NCI-H524 (cell line): ENCODE results near the gene GDPD5.

Source experiments
- DNase-seq, 2 experiments: peaks; one replicate each; lab custom pipeline; 2025; lab: John Stamatoyannopoulos, UW

Gene GDPD5

GRCh38 chr11:75449271-75449670 is 76.5 kb downstream of the GDPD5 start:
- DNase-seq: no peak

- peak in 1 of 2 experiments; percentile 16 for DNase-seq
Measured at GRCh38 chr11:75447415-75447814, 78.3 kb downstream of the GDPD5 start.

DNA sequence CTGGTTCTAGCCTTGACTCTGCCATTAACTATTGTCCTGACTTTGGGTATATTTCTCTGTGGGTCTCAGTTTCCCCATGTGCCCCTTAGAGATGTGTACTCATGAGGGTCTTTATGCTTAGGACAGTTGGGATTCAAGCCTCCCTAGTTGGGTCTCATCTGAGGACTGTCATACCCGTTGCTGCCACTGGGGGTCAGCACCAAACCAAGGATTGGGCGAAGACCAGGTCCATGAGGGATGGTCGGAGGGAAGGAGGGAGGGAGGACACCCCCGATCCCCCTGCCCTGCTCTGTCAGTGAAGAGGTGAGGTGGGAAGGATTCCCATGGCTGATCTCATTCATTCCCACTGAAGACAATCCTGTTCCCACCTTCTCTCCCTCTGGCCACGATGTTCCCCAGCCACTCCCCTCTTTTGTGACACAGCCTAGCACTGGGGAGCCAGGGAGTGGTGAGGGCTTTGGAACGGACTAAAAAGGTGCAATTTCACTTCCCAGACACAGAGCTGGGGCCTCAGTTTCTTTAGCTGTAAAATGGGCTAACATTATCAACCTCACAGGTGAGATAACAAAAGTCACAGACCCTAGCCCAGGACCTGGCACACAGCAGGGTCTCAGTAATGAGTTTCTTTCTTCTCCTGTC is 80.3 kb downstream of the GDPD5 start:
- DNase-seq: peak; percentile 33 to 63

DNA sequence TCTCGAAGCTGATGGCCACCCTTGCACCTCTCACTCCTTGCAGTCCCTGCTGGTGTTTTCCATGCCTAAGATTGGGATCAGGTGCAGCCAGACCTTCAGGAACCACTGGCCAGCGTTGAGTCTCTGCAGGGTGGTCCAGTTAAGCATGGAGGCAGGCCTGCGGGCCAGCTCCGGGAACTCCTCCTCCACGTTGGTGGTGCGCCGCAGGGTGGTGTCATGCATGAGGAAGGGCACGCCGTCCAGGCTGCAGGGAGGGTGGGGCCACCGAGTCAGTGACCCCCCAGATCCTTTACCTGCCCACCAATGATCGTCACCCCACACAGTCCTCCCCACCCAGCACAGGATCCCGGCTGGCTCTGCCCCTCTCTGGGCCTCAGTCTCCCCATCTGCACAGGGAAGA is 82.7 kb downstream of the GDPD5 start:
- DNase-seq: no peak

GRCh38 chr11:75442161-75442885 is 83.4 kb downstream of the GDPD5 start:
- no peak for DNase-seq

DNA sequence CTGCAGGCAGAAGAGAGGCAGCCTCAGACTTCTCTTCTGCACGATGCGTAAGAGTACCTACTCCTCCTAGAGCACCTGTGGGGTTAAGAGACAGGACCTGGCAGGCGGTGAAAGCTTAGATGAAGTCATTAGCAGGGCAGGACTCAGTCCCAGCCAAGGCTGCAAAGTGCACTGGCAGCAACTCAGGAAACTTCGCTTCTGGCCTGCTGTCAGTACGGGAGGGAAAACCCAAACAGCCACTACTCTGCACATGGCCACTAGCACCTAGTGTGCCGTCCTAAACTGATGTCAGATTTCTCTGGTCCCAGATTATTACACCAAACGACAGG is 84.0 kb downstream of the GDPD5 start:
- no peak for DNase-seq

DNA sequence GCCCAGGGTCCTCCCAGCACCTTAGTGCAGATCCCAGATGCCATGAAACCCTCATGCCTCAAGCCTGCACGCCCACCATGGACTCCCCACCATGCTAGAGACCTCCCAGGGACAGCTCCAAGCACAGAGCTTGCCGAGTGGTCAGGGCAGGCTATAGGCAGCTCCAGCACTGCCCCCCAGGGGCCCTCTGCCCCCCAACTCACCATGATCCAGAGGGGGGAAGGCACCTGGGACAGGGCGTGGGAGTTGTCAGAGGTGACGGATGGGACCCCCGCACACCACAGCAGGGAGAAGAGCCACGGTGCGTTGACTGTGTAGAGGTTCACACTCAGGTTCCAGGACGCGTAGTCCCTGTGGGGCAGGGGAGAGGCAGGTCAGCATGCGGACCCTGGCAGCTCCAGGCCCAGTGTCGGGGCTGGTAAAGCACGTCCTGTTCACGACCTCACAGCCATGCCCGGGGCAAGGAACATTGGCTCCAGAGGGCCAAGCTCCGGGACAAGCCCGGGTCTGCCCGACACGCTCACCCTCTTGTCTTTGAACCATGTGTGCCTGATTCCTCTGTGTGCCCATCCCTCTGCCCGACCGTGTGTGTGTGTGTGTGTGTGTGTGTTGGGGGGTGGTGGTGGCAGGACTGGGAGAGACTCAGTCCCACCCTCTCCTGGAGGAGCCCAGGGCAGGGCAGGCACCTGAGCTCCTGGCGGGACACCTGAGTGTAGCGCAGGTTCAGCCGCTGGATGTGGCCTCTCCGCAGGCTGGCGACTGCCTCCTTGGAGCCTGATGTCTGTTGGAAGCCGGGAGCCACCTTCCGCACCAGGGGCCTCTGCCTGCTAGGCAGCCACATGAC is 84.6 kb downstream of the GDPD5 start:
- no peak for DNase-seq

GRCh38 chr11:75439495-75440120 is 86.1 kb downstream of the GDPD5 start:
- DNase-seq: no peak

- DNase-seq: no peak
Measured at GRCh38 chr11:75439026-75439425, 86.7 kb downstream of the GDPD5 start.

- DNase-seq: no peak
Measured at GRCh38 chr11:75437966-75438659, 87.6 kb downstream of the GDPD5 start.

DNA sequence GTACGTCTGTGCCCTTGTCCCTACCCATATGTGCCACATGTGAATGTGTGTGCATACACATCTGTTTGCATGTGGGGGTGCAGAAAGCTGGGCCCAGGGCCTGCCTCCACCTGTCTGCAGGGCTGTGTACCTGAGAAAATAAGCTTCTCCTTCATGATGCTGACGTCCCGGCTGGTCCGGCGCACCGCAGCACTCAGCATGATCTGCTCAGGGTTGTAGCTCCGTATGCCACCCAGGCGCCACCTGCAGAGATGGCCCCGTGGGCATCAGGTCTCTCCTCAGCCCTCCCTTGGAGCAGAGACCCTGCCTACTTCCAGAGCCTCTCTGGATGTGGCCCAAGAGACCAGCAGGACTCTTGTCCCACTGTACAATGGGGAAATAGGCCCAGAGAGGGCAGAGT is 88.9 kb downstream of the GDPD5 start:
- DNase-seq: no peak

GRCh38 chr11:75435571-75435925 is 90.2 kb downstream of the GDPD5 start:
- DNase-seq: peak; percentile 78 to 90

DNA sequence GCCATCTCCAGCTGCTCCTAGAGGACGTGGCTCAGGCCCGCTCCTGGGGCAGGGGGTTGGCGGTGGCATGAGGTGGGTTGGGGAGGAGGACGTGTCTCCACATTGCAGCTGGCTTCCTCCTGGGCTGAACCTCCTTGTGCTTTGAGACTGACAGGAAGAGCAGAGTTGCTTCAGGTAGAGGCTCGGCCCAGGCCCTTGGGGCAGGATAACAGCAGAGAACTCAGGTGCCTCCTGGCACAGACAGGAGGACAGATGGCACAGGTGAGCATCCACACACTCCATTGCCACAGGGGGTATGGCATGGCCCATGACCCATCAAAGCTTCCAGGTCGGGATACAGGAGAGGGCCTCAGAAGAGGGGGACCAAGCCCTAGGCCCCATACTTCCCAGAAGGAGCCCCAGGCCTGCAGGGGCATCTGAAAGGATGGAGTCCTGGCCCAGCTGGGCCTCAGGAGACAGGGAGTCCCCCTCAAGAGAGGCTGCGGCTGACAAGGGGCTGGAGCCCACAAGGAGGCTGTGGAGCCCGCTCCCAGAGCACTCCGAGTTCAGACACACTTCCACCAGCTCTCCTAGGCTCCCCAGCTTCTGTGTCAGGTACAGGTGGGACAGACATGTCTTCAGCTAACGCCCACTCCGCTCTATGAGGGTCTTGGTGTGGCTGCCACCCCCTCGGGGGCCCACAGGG is 90.7 kb downstream of the GDPD5 start:
- DNase-seq: no peak

GRCh38 chr11:75434051-75434450 is 91.7 kb downstream of the GDPD5 start:
- DNase-seq: no peak

GRCh38 chr11:75433443-75433842 is 92.3 kb downstream of the GDPD5 start:
- no peak for DNase-seq

DNA sequence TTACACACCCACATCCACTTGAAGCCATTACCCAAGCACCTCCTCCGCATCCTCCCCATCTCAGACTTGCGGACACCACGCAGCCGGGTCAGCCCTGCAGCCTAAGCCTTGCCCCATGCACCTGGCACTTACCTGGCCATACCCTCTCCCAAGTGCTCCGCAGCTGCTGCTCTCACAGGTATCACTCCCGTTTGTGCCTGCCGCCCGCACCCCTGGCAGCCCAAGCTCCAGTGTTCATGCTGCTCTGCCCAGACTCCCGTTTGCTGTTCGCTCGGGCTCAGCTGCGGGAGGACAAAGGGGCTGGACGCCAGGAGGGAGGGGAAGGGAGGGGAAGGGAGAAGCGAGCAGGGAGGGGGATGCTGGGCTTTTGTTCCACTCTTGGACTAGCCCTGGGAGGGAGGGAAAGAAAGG is 92.8 kb downstream of the GDPD5 start, which contains the start of gene KLHL35:
KLHL35 (minus strand) TSS at position 293 of the 411 bp plus-strand sequence. CDS start 2,574 bp downstream, outside the sequence.
- DNase-seq: no peak

- no peak for DNase-seq
Measured at GRCh38 chr11:75431533-75432525, 93.9 kb downstream of the GDPD5 start.

DNA sequence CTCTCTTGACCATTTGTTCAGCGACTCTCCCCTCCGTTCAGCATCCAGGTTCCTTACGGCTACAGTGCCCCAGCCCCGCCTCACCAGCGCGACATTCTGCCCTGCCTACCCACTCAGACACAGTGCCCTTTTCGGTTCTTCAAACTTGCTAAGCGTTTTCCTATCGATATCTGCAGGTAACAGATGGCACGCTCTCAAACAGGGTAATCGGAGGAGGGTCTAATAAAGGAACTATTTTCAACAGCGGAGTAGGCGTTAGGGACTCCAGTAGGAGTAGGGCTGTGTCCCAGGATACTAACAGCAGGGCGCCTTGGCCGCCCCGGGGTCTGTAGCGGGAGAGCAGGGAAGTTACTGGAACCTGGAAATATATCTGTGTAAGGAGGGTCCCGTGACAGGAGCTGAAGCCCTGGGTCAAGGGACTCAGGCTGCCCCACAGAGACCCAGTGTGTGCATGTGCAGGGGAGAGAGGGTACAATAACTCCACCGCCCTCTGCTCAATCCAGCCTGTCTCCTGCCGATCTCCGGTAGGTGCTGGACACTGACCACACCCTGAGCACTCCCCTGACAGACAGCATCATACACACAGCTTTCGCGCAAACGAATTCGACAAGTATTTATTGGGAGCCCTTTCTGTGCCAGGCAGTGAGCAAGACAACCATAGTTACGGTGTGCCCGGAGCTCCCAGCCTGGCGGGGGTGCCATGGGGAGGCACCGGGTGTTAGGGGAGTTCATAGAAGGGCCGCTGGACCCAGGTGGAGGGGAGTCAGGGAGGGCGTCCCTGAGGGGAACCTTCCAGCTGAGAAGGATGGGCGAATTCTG is 94.8 kb downstream of the GDPD5 start:
- DNase-seq: peak; percentile 60 to 84
